ENCODE measurements around the gene ARHGEF17. TPM values are rescaled to one million over a fixed set of nuclear protein-coding genes. Genes with fewer than 3 reads are reported as not detected.

Gene ARHGEF17
- total RNA-seq, 1 donor from 2014 or later: 56.5 TPM

GRCh38 chr11:73313652-73314051 is 5.6 kb downstream of the ARHGEF17 start:
- ATAC-seq (no peak), DNase-seq (no peak)
- Histone ChIP-seq H3K27me3 (ENCODE audit: low read depth) (no peaks in the 10 kb centered on the region), H3K27ac (peak overlapping the region; percentile 79), H3K4me3 (peak overlapping the region; percentile 78), H3K36me3 (no peaks in the 10 kb centered on the region), H3K4me1 (peaks cover 86% of the 10 kb centered on the region), H3K9me3 (no peaks in the 10 kb centered on the region)
- intact Hi-C loops (cut with DNase I): no loop called here
- no peak for TF ChIP-seq CTCF (IDR thresholded peaks at IDR 0.05)

- ATAC-seq: peak; percentile 63 to 70
- H3K27me3 ChIP-seq (ENCODE audit: low read depth): no peaks in the 10 kb centered on the region
- peak overlapping the region; percentile 78 for H3K4me3 ChIP-seq
- no peaks in the 10 kb centered on the region for H3K36me3 ChIP-seq
- peak overlapping the region; percentile 79 for H3K27ac ChIP-seq
- TF ChIP-seq CTCF (IDR thresholded peaks at IDR 0.05): no peak
- intact Hi-C loops (cut with DNase I): no loop called here
- peak; percentile 75 for DNase-seq
- H3K4me1 ChIP-seq: peaks cover 93% of the 10 kb centered on the region
- H3K9me3 ChIP-seq: no peaks in the 10 kb centered on the region
Observed at GRCh38 chr11:73314117-73314961, 6.3 kb downstream of the ARHGEF17 start.

GRCh38 chr11:73315293-73316020 is 7.4 kb downstream of the ARHGEF17 start:
- DNase-seq (no peak), ATAC-seq (no peak)
- Histone ChIP-seq H3K36me3 (no peaks in the 10 kb centered on the region), H3K4me1 (peaks cover 93% of the 10 kb centered on the region), H3K9me3 (no peaks in the 10 kb centered on the region), H3K4me3 (peak overlapping the region; percentile 78), H3K27ac (peak overlapping the region; percentile 79), H3K27me3 (ENCODE audit: low read depth) (no peaks in the 10 kb centered on the region)
- intact Hi-C loops (cut with DNase I): no loop called here
- no peak for TF ChIP-seq CTCF (IDR thresholded peaks at IDR 0.05)

- H3K4me3 ChIP-seq: no peak overlapping the region
- no peak for TF ChIP-seq CTCF (IDR thresholded peaks at IDR 0.05)
- H3K9me3 ChIP-seq: no peaks in the 10 kb centered on the region
- no peaks in the 10 kb centered on the region for H3K27me3 ChIP-seq (ENCODE audit: low read depth)
- H3K36me3 ChIP-seq: no peaks in the 10 kb centered on the region
- ATAC-seq: no peak
- peaks cover 93% of the 10 kb centered on the region for H3K4me1 ChIP-seq
- intact Hi-C loops (cut with DNase I): no loop called here
- no peak for DNase-seq
- peak overlapping the region; percentile 79 for H3K27ac ChIP-seq
Observed at GRCh38 chr11:73316422-73316821, 8.3 kb downstream of the ARHGEF17 start.

- peak overlapping the region; percentile 0 for H3K4me3 ChIP-seq
- no peaks in the 10 kb centered on the region for H3K27me3 ChIP-seq (ENCODE audit: low read depth)
- peak; percentile 77 for DNase-seq
- no peak for TF ChIP-seq CTCF (IDR thresholded peaks at IDR 0.05)
- H3K27ac ChIP-seq: peak overlapping the region; percentile 79
- intact Hi-C loops (cut with DNase I): no loop called here
- H3K9me3 ChIP-seq: no peaks in the 10 kb centered on the region
- ATAC-seq: peak; percentile 39 to 65
- peaks cover 98% of the 10 kb centered on the region for H3K4me1 ChIP-seq
- no peaks in the 10 kb centered on the region for H3K36me3 ChIP-seq
Observed at GRCh38 chr11:73317373-73317772, 9.3 kb downstream of the ARHGEF17 start.
